ENCODE results near the gene ENPP4.
"Not testable (repeated sequence)": the region's sequence is repeated elsewhere in the genome, so short reads cannot be mapped to it uniquely, and the experiment has no call there.

Gene ENPP4

GRCh38 chr6:46113370-46113769, 16.4 kb upstream of the ENPP4 start:
- H3K9me3 ChIP-seq (ENCODE audit: insufficient read depth, low read length) = 0 out of 2 replicates have a peak, but pooled peaks cover 1% of the 10 kb centered on the region
- no peak for DNase-seq (ENCODE audit: low read depth, low spot score)
- H3K4me1 ChIP-seq (ENCODE audit: insufficient read depth, insufficient read length) = no peaks in the 10 kb centered on the region
- no peaks in the 10 kb centered on the region for H3K27me3 ChIP-seq (ENCODE audit: insufficient read depth, insufficient read length)
- no peaks in the 10 kb centered on the region for H3K36me3 ChIP-seq (ENCODE audit: insufficient read depth, insufficient read length, low read length)
- TF ChIP-seq YY1 (IDR thresholded peaks at IDR 0.05; ENCODE audit: insufficient read depth, insufficient read length) = no peak
- TF ChIP-seq SUZ12 (IDR thresholded peaks at IDR 0.05; ENCODE audit: extremely low read depth, insufficient read depth, insufficient read length) = no peak
- TF ChIP-seq ZNF274 (IDR thresholded peaks at IDR 0.05; ENCODE audit: low read depth, low read length) = no peak
- H3K9ac ChIP-seq (ENCODE audit: insufficient read length, low read depth) = no peak overlapping the region
- H3K4me3 ChIP-seq (ENCODE audit: insufficient read length, low read depth) = no peak overlapping the region

GRCh38 chr6:46115634-46116033, 14.2 kb upstream of the ENPP4 start:
- Histone ChIP-seq H3K36me3 (ENCODE audit: insufficient read depth, insufficient read length, low read length) (no peaks in the 10 kb centered on the region), H3K9ac (ENCODE audit: insufficient read length, low read depth) (no peak overlapping the region), H3K9me3 (ENCODE audit: insufficient read depth, low read length) (peaks cover 15% of the 10 kb centered on the region; the same call in 1 of the 2 replicates), H3K4me3 (ENCODE audit: insufficient read length, low read depth) (no peak overlapping the region), H3K4me1 (ENCODE audit: insufficient read depth, insufficient read length) (no peaks in the 10 kb centered on the region), H3K27me3 (ENCODE audit: insufficient read depth, insufficient read length) (no peaks in the 10 kb centered on the region)
- no peak for DNase-seq (ENCODE audit: low read depth, low spot score)
- TF ChIP-seq YY1 (IDR thresholded peaks at IDR 0.05; ENCODE audit: insufficient read depth, insufficient read length) (no peak), SUZ12 (IDR thresholded peaks at IDR 0.05; ENCODE audit: extremely low read depth, insufficient read depth, insufficient read length) (no peak), ZNF274 (IDR thresholded peaks at IDR 0.05; ENCODE audit: low read depth, low read length) (no peak)

GRCh38 chr6:46116289-46116688, 13.5 kb upstream of the ENPP4 start:
- peaks cover 15% of the 10 kb centered on the region; the same call in 1 of the 2 replicates for H3K9me3 ChIP-seq (ENCODE audit: insufficient read depth, low read length)
- no peak for TF ChIP-seq ZNF274 (IDR thresholded peaks at IDR 0.05; ENCODE audit: low read depth, low read length)
- no peak for TF ChIP-seq SUZ12 (IDR thresholded peaks at IDR 0.05; ENCODE audit: extremely low read depth, insufficient read depth, insufficient read length)
- TF ChIP-seq YY1 (IDR thresholded peaks at IDR 0.05; ENCODE audit: insufficient read depth, insufficient read length) = no peak
- no peaks in the 10 kb centered on the region for H3K4me1 ChIP-seq (ENCODE audit: insufficient read depth, insufficient read length)
- H3K27me3 ChIP-seq (ENCODE audit: insufficient read depth, insufficient read length) = no peaks in the 10 kb centered on the region
- DNase-seq (ENCODE audit: low read depth, low spot score) = no peak
- no peak overlapping the region for H3K9ac ChIP-seq (ENCODE audit: insufficient read length, low read depth)
- H3K4me3 ChIP-seq (ENCODE audit: insufficient read length, low read depth) = no peak overlapping the region
- no peaks in the 10 kb centered on the region for H3K36me3 ChIP-seq (ENCODE audit: insufficient read depth, insufficient read length, low read length)

- Histone ChIP-seq H3K27me3 (ENCODE audit: insufficient read depth, insufficient read length) (no peaks in the 10 kb centered on the region), H3K4me1 (ENCODE audit: insufficient read depth, insufficient read length) (no peaks in the 10 kb centered on the region), H3K9me3 (ENCODE audit: insufficient read depth, low read length) (peaks cover 15% of the 10 kb centered on the region; the same call in 1 of the 2 replicates), H3K36me3 (ENCODE audit: insufficient read depth, insufficient read length, low read length) (no peaks in the 10 kb centered on the region), H3K9ac (ENCODE audit: insufficient read length, low read depth) (no peak overlapping the region), H3K4me3 (ENCODE audit: insufficient read length, low read depth) (no peak overlapping the region)
- no peak for TF ChIP-seq YY1 (IDR thresholded peaks at IDR 0.05; ENCODE audit: insufficient read depth, insufficient read length)
- no peak for TF ChIP-seq SUZ12 (IDR thresholded peaks at IDR 0.05; ENCODE audit: extremely low read depth, insufficient read depth, insufficient read length)
- no peak for TF ChIP-seq ZNF274 (IDR thresholded peaks at IDR 0.05; ENCODE audit: low read depth, low read length)
- DNase-seq (ENCODE audit: low read depth, low spot score) = no peak
Observed at GRCh38 chr6:46118157-46118556, 11.6 kb upstream of the ENPP4 start.

GRCh38 chr6:46118836-46119235, 11.0 kb upstream of the ENPP4 start:
- Histone ChIP-seq H3K4me3 (ENCODE audit: insufficient read length, low read depth) (no peak overlapping the region), H3K9ac (ENCODE audit: insufficient read length, low read depth) (no peak overlapping the region), H3K27me3 (ENCODE audit: insufficient read depth, insufficient read length) (no peaks in the 10 kb centered on the region), H3K9me3 (ENCODE audit: insufficient read depth, low read length) (peaks cover 15% of the 10 kb centered on the region; the same call in 1 of the 2 replicates), H3K36me3 (ENCODE audit: insufficient read depth, insufficient read length, low read length) (no peaks in the 10 kb centered on the region), H3K4me1 (ENCODE audit: insufficient read depth, insufficient read length) (no peaks in the 10 kb centered on the region)
- DNase-seq (ENCODE audit: low read depth, low spot score) = no peak
- no peak for TF ChIP-seq SUZ12 (IDR thresholded peaks at IDR 0.05; ENCODE audit: extremely low read depth, insufficient read depth, insufficient read length)
- TF ChIP-seq ZNF274 (IDR thresholded peaks at IDR 0.05; ENCODE audit: low read depth, low read length) = no peak
- TF ChIP-seq YY1 (IDR thresholded peaks at IDR 0.05; ENCODE audit: insufficient read depth, insufficient read length) = no peak

GRCh38 chr6:46119679-46120078, 10.1 kb upstream of the ENPP4 start:
- H3K4me3 ChIP-seq (ENCODE audit: insufficient read length, low read depth); H3K4me1 ChIP-seq (ENCODE audit: insufficient read depth, insufficient read length); H3K27me3 ChIP-seq (ENCODE audit: insufficient read depth, insufficient read length); H3K9ac ChIP-seq (ENCODE audit: insufficient read length, low read depth); H3K36me3 ChIP-seq (ENCODE audit: insufficient read depth, insufficient read length, low read length): not testable (repeated sequence)
- peaks cover 15% of the 10 kb centered on the region; the same call in 1 of the 2 replicates for H3K9me3 ChIP-seq (ENCODE audit: insufficient read depth, low read length)
- DNase-seq (ENCODE audit: low read depth, low spot score) = peak; percentile 13

GRCh38 chr6:46128476-46128875, 1.3 kb upstream of the ENPP4 start:
- H3K4me1 ChIP-seq (ENCODE audit: insufficient read depth, insufficient read length) = no peaks in the 10 kb centered on the region
- no peak overlapping the region for H3K4me3 ChIP-seq (ENCODE audit: insufficient read length, low read depth)
- DNase-seq (ENCODE audit: low read depth, low spot score) = no peak
- no peaks in the 10 kb centered on the region for H3K9me3 ChIP-seq (ENCODE audit: insufficient read depth, low read length)
- peaks cover 18% of the 10 kb centered on the region for H3K27me3 ChIP-seq (ENCODE audit: insufficient read depth, insufficient read length)
- TF ChIP-seq SUZ12 (IDR thresholded peaks at IDR 0.05; ENCODE audit: extremely low read depth, insufficient read depth, insufficient read length) (no peak), YY1 (IDR thresholded peaks at IDR 0.05; ENCODE audit: insufficient read depth, insufficient read length) (no peak), ZNF274 (IDR thresholded peaks at IDR 0.05; ENCODE audit: low read depth, low read length) (no peak)
- no peak overlapping the region for H3K9ac ChIP-seq (ENCODE audit: insufficient read length, low read depth)
- H3K36me3 ChIP-seq (ENCODE audit: insufficient read depth, insufficient read length, low read length) = no peaks in the 10 kb centered on the region

- H3K27me3 ChIP-seq (ENCODE audit: insufficient read depth, insufficient read length) = peaks cover 18% of the 10 kb centered on the region
- H3K36me3 ChIP-seq (ENCODE audit: insufficient read depth, insufficient read length, low read length) = no peaks in the 10 kb centered on the region
- no peaks in the 10 kb centered on the region for H3K9me3 ChIP-seq (ENCODE audit: insufficient read depth, low read length)
- DNase-seq (ENCODE audit: low read depth, low spot score) = no peak
- H3K4me1 ChIP-seq (ENCODE audit: insufficient read depth, insufficient read length) = no peaks in the 10 kb centered on the region
- H3K4me3 ChIP-seq (ENCODE audit: insufficient read length, low read depth) = peak overlapping the region; percentile 58
- peak overlapping the region; percentile 64 for H3K9ac ChIP-seq (ENCODE audit: insufficient read length, low read depth)
- TF ChIP-seq YY1 (IDR thresholded peaks at IDR 0.05; ENCODE audit: insufficient read depth, insufficient read length) = no peak
- no peak for TF ChIP-seq ZNF274 (IDR thresholded peaks at IDR 0.05; ENCODE audit: low read depth, low read length)
- no peak for TF ChIP-seq SUZ12 (IDR thresholded peaks at IDR 0.05; ENCODE audit: extremely low read depth, insufficient read depth, insufficient read length)
Observed at GRCh38 chr6:46129291-46129628, 529 bp upstream of the ENPP4 start.

Data from NT2/D1 (cell line).